Thoracic aorta (tissue), 2 donors: ENCODE measurements around the gene SOX6. TPM values are rescaled to one million over a fixed set of nuclear protein-coding genes. Genes with fewer than 3 reads are reported as not detected.

Experiments used
- ATAC-seq: fragments of 150-250 bp; one replicate; pipeline ENCODE4 v1.8.0; 2017; ENCODE audit warnings: low read depth; ENCODE audit not compliant: insufficient number of reproducible peaks, low FRiP score
- DNase-seq: peaks from one replicate; pipeline ENCODE4 v3.0.0-alpha.2; 2020; ENCODE audit warnings: low spot score
- H3K27ac ChIP-seq, 2 donors: fragments of 200-600 bp; sonication (generic); 1 replicate in 1 of 2; 2 replicates in 1 of 2; pipeline ENCODE4 v1.5.1; 2016; ENCODE audit warnings: mild to moderate bottlenecking in 2 of 2, moderate library complexity in 2 of 2
- H3K27me3 ChIP-seq: fragments of 200-600 bp; sonication (generic); replicated peaks from 2 replicates; pipeline ENCODE4 v1.6.0; 2016; ENCODE audit warnings: mild to moderate bottlenecking; ENCODE audit not compliant: insufficient read depth
- H3K36me3 ChIP-seq: fragments of 200-600 bp; sonication (generic); one replicate; pipeline ENCODE4 v1.5.1; 2016
- H3K4me1 ChIP-seq, 2 donors: fragments of 200-600 bp; sonication (generic); 1 replicate in 1 of 2; 2 replicates in 1 of 2; pipeline versions ENCODE4 v1.5.1 to v1.6.0; 2016; ENCODE audit warnings: low read depth in 2 of 2, mild to moderate bottlenecking in 1 of 2; ENCODE audit not compliant: control insufficient read depth in 1 of 2
- H3K4me3 ChIP-seq: fragments of 200-600 bp; sonication (generic); 2 replicates; pipeline ENCODE4 v1.5.1; 2016; ENCODE audit warnings: mild to moderate bottlenecking
- H3K9me3 ChIP-seq: fragments of 200-600 bp; sonication (generic); 2 replicates; pipeline ENCODE4 v1.5.1; 2016
- total RNA-seq, 2 donors: library from RNA; depleted of rRNA; stranded (reverse); fragments of >200 nt; gene quantifications; one replicate each; pipeline versions ENCODE4 v1.1.0 to v1.2.3, GENCODE V29; 2016
- TF ChIP-seq, protein P1 (sequence below): fragments of 200-600 bp; sonication (generic); IDR thresholded peaks from one replicate; pipeline ENCODE4 v1.5.1; 2019; ENCODE audit warnings: antibody characterized with exemption

SOX6 gene
- total RNA-seq, 2 donors from 2014 or later, result 0.27 to 0.56 TPM

DNA sequence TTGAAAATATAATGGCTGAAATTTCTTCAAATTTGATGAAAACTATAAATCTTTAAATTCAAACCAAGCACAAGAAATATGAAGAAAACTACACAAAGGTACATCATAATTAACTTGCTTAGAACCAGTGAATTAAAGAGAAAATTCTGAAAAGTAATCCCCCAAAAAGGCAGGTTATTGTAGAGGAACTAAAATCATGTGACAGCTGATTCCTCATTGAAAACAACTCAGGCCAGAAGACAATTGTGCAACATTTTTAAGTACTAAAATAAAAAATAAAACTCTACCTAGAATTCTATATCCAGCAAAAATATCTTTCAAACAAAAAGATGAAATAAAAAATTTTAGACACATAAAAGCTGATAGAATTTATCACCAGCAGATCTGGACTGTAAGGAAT lies 90.3 kb downstream of the SOX6 start:
- Histone ChIP-seq H3K9me3 (no peaks in the 10 kb centered on the region), H3K4me1 (no peaks in the 10 kb centered on the region), H3K36me3 (no peaks in the 10 kb centered on the region), H3K27me3 (no peaks in the 10 kb centered on the region), H3K4me3 (no peak overlapping the region), H3K27ac (no peak overlapping the region)
- ATAC-seq, result no peak
- TF ChIP-seq, protein P1, sequence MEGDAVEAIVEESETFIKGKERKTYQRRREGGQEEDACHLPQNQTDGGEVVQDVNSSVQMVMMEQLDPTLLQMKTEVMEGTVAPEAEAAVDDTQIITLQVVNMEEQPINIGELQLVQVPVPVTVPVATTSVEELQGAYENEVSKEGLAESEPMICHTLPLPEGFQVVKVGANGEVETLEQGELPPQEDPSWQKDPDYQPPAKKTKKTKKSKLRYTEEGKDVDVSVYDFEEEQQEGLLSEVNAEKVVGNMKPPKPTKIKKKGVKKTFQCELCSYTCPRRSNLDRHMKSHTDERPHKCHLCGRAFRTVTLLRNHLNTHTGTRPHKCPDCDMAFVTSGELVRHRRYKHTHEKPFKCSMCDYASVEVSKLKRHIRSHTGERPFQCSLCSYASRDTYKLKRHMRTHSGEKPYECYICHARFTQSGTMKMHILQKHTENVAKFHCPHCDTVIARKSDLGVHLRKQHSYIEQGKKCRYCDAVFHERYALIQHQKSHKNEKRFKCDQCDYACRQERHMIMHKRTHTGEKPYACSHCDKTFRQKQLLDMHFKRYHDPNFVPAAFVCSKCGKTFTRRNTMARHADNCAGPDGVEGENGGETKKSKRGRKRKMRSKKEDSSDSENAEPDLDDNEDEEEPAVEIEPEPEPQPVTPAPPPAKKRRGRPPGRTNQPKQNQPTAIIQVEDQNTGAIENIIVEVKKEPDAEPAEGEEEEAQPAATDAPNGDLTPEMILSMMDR, result no peak
- no peak for DNase-seq

DNA sequence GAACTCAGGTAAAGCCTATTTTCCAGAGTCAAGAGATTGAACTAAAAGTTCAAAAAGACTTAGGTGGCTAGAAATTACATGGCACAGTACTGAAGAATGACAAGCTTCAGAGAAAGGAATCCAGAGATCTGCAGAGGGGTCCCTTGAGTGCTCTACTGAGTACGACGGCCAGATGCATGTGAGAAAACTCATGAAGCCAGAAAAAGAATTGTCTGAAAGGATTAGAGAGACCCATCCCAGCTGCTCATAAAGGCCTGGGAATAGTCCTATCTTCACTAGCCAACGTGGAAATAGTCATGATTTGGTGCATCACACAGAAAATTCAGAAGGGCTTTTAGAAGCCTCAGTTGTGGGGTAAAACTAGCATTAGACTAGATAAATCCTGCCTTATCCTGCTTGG lies 91.3 kb downstream of the SOX6 start:
- ATAC-seq, result no peak
- Histone ChIP-seq H3K9me3 (no peaks in the 10 kb centered on the region), H3K36me3 (no peaks in the 10 kb centered on the region), H3K4me1 (no peaks in the 10 kb centered on the region), H3K27me3 (no peaks in the 10 kb centered on the region), H3K27ac (no peak overlapping the region), H3K4me3 (no peak overlapping the region)
- DNase-seq, result no peak
- TF ChIP-seq, protein P1, result no peak

DNA sequence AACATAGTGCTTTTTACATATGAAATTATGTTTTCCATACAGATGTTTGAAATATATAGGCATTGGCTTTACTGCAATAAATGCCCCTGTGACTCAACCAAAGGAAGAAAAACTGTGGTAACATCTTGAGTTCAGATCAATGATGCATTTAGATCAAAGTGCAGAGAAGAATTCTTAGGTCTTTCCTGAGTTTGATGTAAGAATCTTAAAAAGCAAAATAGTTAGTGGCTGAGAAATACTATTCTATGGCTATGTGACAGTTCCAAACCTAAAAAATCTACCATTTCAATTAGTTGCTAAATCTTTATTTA lies 93.7 kb downstream of the SOX6 start:
- ATAC-seq (no peak), DNase-seq (no peak)
- no peaks in the 10 kb centered on the region for H3K9me3 ChIP-seq
- H3K4me3 ChIP-seq, result no peak overlapping the region
- no peak overlapping the region for H3K27ac ChIP-seq
- TF ChIP-seq, protein P1, result no peak
- H3K4me1 ChIP-seq, result no peaks in the 10 kb centered on the region
- no peaks in the 10 kb centered on the region for H3K36me3 ChIP-seq
- no peaks in the 10 kb centered on the region for H3K27me3 ChIP-seq

DNA sequence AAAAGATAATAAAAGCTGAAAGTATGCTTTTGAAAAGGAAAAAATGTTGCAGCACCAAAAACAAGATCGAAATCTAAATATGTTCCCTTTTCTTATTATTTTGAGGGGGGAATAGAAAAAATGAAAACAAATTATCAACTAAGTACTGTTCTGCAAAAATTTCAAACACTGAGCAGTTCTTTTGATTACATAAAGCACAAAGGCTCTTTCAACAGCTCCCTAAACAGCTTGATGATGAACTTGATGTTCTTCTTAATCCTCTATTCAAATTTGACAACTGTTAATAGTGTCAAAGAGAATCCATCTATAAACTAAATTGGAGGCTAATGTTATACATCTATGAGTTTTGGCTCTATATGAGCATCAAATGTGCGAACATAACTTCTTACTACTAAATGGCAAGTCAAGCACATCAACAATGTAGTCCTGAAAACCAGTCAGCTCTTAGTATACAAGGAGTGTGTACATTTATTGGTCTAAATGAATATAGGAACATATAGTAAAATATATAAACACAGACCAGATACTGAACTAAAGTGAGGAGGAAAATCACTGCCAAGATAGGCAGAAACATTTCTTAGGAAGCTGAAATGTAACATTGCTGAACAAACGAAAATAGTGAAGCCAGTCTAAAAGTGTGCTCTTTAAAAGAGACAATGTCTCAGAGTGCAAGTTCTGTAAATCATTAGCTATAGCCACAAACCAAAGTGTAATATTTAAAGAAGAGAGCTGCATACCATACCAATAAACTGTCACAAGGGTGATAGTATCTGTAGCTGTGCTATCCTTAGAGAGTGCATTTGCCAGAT lies 94.3 kb downstream of the SOX6 start:
- ATAC-seq (no peak), DNase-seq (no peak)
- no peak overlapping the region for H3K27ac ChIP-seq
- H3K36me3 ChIP-seq, result no peaks in the 10 kb centered on the region
- H3K27me3 ChIP-seq, result no peaks in the 10 kb centered on the region
- no peaks in the 10 kb centered on the region for H3K9me3 ChIP-seq
- no peak overlapping the region for H3K4me3 ChIP-seq
- H3K4me1 ChIP-seq, result no peaks in the 10 kb centered on the region
- TF ChIP-seq, protein P1, result no peak

DNA sequence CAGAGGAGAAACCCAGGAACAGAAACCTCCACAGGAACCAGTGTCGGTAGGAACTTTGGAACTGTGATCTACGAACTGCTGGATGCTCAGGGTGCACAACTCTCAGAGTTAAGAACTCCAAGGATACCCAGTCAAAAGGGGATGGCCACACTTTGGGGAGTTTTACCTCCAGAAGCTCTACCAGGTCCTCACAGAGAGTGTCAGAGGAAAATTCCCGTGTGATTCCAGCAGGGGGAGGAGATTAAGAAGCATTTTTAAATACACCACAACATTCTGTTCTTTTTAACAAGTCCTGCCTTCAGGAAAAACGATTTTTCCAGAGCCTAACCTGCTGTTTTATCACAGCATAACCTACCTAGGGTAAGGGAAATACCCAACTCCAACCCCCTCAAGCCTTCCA lies 104.0 kb downstream of the SOX6 start:
- Histone ChIP-seq H3K4me1 (no peaks in the 10 kb centered on the region), H3K9me3 (no peaks in the 10 kb centered on the region), H3K27ac (no peak overlapping the region), H3K4me3 (no peak overlapping the region), H3K27me3 (no peaks in the 10 kb centered on the region), H3K36me3 (no peaks in the 10 kb centered on the region)
- DNase-seq (no peak), ATAC-seq (no peak)
- TF ChIP-seq, protein P1, result no peak
